GM12892 (cell line): ENCODE results near the gene CISD3.

Experiments
- POLR2A ChIP-seq: IDR thresholded peaks from 2 replicates; pipeline ENCODE4 v1.6.1; 2011; ENCODE audit warnings: low read depth, low read length, control low read depth
- POLR2AphosphoS5 ChIP-seq: IDR thresholded peaks from 2 replicates; pipeline ENCODE4 v1.6.1; 2011; ENCODE audit warnings: low read depth, low read length, control low read depth

GRCh38 chr17:38738007-38738662, 8.0 kb downstream of the CISD3 start:
- TF ChIP-seq POLR2A (no peak), POLR2AphosphoS5 (no peak)
